GM03348 (cell line): ENCODE measurements around the gene MRPL38.
A peak's percentile ranks its signal among the peaks of the same experiment; 100 is the strongest.

Source experiments
- DNase-seq: peaks from one replicate; pipeline ENCODE4 v3.0.0; 2012; ENCODE audit warnings: low spot score

The MRPL38 gene

GRCh38 chr17:75919611-75920010 is 14.9 kb upstream of the MRPL38 start:
- no peak for DNase-seq

- DNase-seq = no peak
Observed at GRCh38 chr17:75917917-75918445, 13.3 kb upstream of the MRPL38 start.

GRCh38 chr17:75917141-75917916 is 12.6 kb upstream of the MRPL38 start:
- no peak for DNase-seq

- DNase-seq = no peak
Observed at GRCh38 chr17:75915268-75915667, 10.6 kb upstream of the MRPL38 start.

- DNase-seq = no peak
Observed at GRCh38 chr17:75914643-75915267, 10.1 kb upstream of the MRPL38 start.

- no peak for DNase-seq
Observed at GRCh38 chr17:75913537-75914210, 9.0 kb upstream of the MRPL38 start.

- DNase-seq = no peak
Observed at GRCh38 chr17:75910699-75911098, 6.0 kb upstream of the MRPL38 start.

GRCh38 chr17:75909812-75910274 is 5.2 kb upstream of the MRPL38 start:
- peak; percentile 40 for DNase-seq

- no peak for DNase-seq
Observed at GRCh38 chr17:75909051-75909811, 4.5 kb upstream of the MRPL38 start.

- DNase-seq = peak; percentile 39
Observed at GRCh38 chr17:75908201-75908600, 3.5 kb upstream of the MRPL38 start.

- DNase-seq = no peak
Observed at GRCh38 chr17:75906143-75906884, 1.6 kb upstream of the MRPL38 start.

GRCh38 chr17:75902406-75902805 is 2.3 kb downstream of the MRPL38 start:
- DNase-seq = no peak

GRCh38 chr17:75901727-75902126 is 3.0 kb downstream of the MRPL38 start:
- no peak for DNase-seq

GRCh38 chr17:75900691-75901533 is 3.8 kb downstream of the MRPL38 start:
- DNase-seq = no peak

- DNase-seq = no peak
Observed at GRCh38 chr17:75899767-75900468, 4.8 kb downstream of the MRPL38 start.

- DNase-seq = no peak
Observed at GRCh38 chr17:75899353-75899752, 5.3 kb downstream of the MRPL38 start.

- no peak for DNase-seq
Observed at GRCh38 chr17:75898791-75899190, 5.9 kb downstream of the MRPL38 start.

GRCh38 chr17:75898065-75898464 is 6.6 kb downstream of the MRPL38 start:
- no peak for DNase-seq

GRCh38 chr17:75897160-75898019 is 7.3 kb downstream of the MRPL38 start:
- DNase-seq = no peak
